MM.1S (cell line): ENCODE measurements around the gene LMNTD2.

ENCODE experiments used
- EZH2 ChIP-seq: fragments of 300-600 bp; sonication (generic); optimal IDR thresholded peaks from 2 replicates; pipeline ENCODE3; 2017; ENCODE audit warnings: low read depth, mild to moderate bottlenecking, antibody characterized with exemption, low read length, mixed read lengths
- TF ChIP-seq, protein P1 (sequence below): fragments of 300-600 bp; sonication (generic); IDR thresholded peaks from 2 replicates; pipeline ENCODE4 v1.5.1; 2016; ENCODE audit warnings: antibody characterized with exemption, low read length, mixed read lengths

DNA sequence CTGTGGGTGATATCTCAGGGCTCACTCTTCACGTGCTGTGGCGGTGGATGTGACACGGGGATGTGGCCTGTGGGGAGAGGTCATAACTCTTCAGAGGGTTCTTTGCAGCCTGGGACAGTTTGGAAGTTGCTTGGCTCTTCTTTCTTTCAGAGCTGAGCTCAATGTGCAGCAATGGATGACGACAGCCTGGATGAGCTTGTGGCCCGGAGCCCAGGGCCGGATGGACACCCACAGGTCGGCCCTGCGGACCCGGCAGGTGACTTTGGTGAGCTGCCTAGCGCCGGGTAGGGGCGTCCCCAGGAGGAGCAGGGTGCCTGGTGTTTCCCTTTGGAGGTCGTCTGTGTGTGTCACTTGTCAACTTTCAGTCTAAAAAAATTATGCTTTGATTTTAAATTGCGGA lies 20.8 kb upstream of the LMNTD2 start:
- TF ChIP-seq, protein P1, sequence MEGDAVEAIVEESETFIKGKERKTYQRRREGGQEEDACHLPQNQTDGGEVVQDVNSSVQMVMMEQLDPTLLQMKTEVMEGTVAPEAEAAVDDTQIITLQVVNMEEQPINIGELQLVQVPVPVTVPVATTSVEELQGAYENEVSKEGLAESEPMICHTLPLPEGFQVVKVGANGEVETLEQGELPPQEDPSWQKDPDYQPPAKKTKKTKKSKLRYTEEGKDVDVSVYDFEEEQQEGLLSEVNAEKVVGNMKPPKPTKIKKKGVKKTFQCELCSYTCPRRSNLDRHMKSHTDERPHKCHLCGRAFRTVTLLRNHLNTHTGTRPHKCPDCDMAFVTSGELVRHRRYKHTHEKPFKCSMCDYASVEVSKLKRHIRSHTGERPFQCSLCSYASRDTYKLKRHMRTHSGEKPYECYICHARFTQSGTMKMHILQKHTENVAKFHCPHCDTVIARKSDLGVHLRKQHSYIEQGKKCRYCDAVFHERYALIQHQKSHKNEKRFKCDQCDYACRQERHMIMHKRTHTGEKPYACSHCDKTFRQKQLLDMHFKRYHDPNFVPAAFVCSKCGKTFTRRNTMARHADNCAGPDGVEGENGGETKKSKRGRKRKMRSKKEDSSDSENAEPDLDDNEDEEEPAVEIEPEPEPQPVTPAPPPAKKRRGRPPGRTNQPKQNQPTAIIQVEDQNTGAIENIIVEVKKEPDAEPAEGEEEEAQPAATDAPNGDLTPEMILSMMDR, result no peak
- no peak for TF ChIP-seq EZH2
